GM19467 (cell line): ENCODE measurements around the gene EXOC6B.

Experiments used
- ATAC-seq: cut with Tn5 transposase; IDR thresholded peaks from one replicate; pipeline ENCODE4 v1.9.1; 2021; ENCODE audit warnings: mild to moderate bottlenecking, moderate library complexity; ENCODE audit not compliant: unreplicated experiment

Gene EXOC6B

DNA sequence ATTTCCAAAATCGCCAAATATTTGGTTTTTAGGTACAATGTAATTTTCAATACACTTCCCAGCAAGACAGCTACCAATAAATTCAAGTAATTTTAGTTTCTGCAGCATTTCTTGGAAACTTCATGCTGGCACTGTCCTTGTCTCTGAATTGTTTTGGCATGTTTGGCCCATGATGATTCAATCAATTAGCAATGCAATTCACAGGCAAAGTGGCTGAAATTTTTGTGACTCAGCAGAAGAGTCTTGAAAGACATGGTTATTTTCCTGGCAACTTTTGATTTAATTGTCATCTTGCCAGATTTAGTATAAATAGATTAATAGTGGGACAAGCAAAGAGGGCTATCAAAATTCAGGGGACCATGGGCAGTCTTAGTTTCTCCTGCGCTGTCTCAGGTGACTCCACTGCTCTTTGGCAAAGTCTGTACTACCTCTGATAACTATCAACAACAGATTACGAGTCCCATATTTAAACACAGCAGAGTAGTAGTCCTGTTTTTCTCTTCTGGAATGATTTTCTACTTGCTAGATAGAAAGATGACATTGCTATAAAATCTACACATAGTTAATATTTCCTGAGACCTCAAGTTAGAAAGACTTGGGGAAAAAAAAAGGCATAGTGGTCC lies 589.3 kb downstream of the EXOC6B start:
- no peak for ATAC-seq

DNA sequence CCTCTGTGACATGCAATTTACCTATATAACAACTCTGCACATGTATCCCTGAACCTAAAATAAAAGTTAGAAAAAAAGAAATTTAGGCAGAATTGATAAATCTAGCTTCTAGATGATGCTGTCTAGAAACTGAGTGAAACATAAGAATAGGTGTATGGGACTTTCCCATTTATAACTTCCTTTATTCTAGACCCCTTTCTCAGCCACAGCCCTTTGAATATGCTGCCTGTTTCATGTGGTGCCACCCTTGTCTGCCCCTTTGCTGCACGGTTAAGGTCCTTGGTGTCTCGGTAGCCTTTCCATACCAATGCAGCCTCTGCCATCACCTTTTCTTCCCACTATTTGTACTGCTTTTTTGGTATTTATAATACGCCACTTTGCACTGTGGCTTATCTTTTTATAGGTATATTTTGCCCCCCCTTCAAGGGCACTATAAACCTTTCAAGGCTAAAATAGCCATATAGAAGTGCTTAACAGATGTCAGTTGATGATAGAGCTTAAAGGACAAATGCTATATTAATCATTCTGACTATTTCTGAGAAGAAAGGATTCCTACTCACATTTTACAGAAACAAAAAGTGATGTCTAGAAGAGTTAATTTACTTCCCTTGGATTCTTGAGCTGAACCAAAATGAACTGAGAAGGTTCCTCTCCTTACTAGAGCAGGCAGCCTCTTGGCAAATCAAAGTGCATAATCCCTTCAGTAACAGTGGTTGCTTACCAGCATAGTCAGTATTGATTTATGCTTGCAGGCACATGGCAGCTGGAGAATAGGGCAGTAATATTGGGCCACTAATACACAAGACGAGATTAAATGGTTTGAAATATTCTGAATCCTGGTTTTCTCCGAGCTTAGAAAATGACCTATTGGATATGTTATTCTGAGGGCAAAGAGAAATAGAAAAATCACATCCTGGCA lies 590.1 kb downstream of the EXOC6B start:
- no peak for ATAC-seq

DNA sequence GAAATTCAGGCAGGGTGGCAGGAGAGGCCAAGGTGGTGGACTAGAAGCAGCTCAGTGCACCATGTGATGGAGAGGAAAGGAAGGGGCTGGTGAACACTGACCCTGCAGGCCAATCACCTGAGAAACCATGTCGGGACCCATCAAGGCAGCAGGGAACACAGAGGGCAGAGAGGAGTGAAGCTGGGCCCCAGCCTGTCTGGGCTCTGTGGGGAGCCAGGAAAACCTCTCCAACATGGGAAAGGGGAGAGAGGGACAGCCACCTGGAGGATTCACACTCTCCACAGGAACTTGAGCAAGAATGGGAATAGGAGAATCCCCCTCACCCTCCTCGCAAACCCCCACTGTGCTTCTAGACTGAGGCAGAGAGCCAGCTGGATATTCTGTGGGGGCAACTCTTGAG lies 592.6 kb downstream of the EXOC6B start:
- no peak for ATAC-seq

- no peak for ATAC-seq
Observed at GRCh38 chr2:72222829-72223564, 602.8 kb downstream of the EXOC6B start.

DNA sequence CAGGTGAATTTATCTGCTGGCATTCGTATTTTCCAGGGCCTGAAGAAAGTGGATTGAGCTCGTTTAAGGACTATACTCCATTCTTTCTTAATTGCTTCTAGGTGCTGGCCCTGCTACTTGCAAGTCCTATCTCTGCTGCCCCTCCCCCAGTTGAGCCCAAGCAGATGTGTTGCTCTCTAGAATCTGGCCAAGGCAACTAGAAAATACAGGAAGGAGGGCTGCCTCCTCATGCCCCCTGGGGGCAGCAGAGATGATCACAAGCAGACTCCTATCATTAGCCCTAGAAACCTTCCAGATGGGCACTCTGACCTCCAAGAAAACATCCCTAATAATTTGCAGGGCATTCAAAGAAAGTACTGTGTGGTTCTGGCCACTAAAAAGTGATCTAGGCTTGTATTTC lies 605.7 kb downstream of the EXOC6B start:
- ATAC-seq: no peak

GRCh38 chr2:72214429-72215143 lies 611.2 kb downstream of the EXOC6B start:
- no peak for ATAC-seq

DNA sequence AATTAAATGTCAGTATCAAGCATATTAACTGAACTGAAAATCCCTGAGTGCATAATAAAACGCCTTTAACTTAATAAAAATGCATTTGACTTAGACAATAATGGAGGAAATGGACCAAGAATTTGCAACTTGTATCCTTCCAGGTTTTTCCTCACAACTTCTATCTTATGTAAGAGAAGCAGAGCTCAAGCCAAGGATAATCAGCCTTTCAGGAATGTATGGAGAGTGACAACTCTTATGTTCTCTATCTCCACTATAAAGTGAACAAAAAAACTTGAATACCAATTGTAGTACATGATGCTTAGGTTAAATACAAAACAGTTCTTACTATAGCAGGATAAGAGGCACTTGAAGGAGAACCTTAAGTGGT lies 613.4 kb downstream of the EXOC6B start:
- no peak for ATAC-seq

DNA sequence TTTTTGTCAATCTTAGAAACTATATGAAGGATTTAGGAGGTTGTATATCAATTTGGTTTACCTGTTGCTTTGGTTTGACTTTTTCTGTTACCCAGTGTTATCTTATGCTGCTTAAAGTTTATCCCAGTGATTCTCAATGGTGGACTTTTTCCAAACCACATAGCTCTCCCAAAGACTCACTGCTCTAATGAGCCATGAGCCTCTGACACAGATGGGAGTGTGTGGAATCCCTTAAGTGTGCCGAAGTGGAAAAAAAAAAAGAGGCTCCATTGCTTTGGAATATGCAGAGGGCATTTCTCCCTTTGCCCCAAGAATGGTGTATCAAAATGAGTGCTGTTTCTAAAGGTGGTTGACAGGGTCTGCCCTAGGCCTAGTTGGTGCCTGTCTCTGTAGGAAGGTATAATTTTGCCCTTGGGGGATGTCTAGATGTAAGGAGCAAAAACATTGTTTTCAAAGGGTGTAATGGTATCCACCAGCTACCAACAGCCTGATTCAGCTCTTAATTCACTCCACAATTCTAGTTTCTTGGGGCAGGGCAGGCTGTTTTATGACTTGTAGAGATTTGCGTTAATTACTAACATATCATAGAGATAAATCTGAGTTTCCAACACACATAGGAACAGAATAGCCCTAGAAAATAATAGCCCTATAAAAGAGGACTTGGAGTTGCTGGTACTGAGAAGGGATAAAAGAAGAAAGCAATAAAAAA lies 613.9 kb downstream of the EXOC6B start:
- no peak for ATAC-seq

DNA sequence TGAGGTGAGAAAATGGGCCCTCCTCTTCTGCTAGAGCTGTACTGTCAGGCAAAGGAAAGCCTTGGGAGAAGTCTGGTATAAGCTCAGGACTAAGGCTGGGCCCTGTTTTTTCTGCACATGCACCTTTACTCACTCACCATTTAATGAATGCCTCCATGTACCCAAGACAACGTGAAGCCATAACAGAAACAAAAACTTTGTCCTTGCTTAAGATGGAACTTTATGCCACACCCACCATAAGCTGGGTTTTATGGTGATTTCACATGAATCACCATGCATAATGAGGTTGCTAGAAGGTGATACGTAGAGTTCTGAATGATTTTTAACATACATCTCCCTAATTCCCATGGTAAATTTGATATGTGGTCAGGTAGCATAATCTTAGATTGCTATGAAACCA lies 614.5 kb downstream of the EXOC6B start:
- no peak for ATAC-seq

- no peak for ATAC-seq
Observed at GRCh38 chr2:72210470-72210869, 615.4 kb downstream of the EXOC6B start.

DNA sequence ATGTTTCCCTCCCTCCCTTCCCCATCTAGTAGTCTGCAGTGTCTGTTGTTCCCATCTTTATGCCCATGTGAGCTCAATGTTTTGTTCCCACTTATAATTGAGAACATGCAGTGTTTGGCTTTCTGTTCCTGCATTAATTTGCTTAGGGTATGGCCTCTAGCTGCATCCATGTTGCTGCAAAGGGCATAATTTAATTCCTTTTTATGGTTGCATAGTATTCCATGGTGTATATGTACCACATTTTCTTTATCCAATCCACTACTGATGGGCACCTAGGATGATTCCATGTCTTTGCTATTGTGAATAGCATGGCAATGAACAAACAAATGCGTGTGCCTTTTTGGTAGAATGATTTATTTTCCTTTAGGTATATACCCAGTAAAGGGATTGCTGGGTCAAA lies 617.6 kb downstream of the EXOC6B start:
- no peak for ATAC-seq

DNA sequence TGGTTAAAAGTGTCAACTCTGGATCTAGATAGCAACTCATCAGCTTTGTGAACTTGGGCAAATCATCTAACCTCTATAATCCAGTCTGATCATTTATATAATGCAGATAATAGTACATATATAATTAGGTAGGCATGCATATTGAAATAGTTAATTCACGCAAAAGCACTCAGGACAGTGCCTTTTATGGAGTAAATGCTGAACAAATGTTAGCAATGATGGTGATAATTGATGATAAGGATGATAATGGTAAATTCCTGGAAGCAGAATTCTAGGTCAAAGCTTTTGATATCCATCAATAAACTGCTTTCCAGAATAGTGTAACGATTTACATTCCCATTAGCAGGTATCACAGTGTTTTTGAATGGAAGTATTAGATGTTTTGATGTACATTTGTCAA lies 618.5 kb downstream of the EXOC6B start:
- ATAC-seq: no peak

DNA sequence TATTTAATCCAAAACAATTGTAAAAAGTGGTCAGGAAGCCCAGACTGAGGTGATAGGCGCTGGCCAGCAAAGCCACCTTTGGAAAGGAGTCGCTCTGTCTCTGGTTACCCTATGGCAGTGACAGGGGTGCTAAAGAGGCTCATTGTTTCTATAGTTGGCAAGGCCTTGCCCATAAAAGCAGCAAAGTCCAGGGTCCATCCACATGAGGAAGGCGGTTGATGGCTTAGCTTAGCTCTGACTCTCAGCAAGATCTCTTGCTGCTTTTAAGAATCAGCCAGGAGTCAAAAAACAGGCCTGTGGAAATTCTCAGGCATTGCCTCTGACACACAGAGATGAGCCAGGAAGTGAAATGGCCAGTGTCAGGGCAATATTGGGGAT lies 620.3 kb downstream of the EXOC6B start:
- no peak for ATAC-seq

DNA sequence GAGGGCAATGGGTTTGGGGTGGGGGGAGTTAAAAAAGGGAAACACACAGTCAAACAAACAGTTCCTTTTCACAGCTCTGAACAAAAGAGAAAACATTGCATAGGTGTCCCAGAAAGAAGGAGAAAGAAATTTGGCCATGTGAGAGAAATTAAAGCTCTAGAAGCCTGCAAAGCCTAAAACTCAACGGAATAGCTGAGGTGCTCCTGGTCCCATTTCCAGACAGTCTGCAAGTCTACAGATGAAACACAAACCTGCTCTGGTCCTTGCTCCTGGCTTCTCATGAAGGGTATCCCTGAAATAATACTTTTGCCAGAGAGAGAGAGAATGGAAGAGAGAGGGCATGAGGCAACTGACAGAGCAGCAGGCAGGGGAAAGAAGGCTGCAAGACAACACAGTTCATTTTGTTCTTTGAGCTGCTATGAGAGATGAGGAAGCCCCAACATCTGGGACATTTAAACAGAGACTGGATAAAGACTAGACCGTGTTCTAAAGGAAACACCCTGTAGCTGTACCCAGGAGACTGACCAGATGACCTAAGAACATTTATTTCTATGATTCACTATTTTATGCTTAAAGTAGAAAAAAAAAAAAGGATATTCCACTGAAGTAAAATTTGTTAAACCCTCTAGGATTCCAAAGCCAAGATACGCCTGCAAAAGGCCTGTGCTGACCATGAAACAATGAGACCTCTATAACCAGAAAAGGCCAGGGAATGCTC lies 620.9 kb downstream of the EXOC6B start:
- no peak for ATAC-seq

- no peak for ATAC-seq
Observed at GRCh38 chr2:72204156-72204785, 621.6 kb downstream of the EXOC6B start.

- no peak for ATAC-seq
Observed at GRCh38 chr2:72198532-72199241, 627.1 kb downstream of the EXOC6B start.

DNA sequence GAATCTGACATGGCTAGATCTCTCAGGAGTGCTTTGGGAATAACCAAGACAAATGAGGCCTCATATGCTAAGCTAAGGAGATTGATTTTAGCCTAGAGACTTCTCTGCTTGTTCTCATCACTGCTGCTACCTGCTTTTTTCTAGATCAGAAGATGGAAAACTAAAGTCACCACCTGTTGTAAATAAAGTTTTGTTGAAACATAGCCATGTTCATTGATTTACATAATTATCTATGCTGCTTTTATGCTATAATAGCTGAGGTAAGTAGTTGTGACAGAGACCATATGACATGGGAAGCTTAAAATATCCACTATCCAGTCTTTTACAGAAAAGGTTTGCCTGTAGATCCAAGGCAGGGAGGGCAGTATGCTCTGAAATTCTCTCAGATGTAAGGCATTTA lies 632.1 kb downstream of the EXOC6B start:
- no peak for ATAC-seq

DNA sequence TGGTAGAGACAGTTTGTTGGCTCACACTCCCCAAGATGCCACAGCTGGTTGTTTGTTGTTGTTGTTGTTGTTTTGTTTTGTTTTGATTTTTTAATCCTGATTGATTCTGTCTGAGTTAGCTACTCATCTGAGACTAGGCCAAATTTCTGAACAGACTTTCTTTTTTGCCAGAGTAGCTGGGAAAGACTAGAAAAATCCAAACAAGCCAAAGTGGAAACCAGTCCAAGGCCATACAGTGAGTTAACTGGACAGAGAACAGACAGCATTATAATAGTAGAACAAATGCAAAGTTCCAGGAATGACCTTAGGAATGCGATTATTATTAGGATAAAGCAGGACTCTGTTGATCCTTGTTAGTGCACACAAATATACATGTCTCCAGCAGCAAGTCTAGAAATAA lies 634.4 kb downstream of the EXOC6B start:
- no peak for ATAC-seq

- ATAC-seq: no peak
Observed at GRCh38 chr2:72185206-72185605, 640.6 kb downstream of the EXOC6B start.
